K562 (cell line): ENCODE data around the gene FUT2. TPM values are rescaled to one million over a fixed set of nuclear protein-coding genes. Genes with fewer than 3 reads are reported as not detected.

Experiments
- EGR1 ChIP-seq: fragments of 450-650 bp; conservative IDR thresholded peaks from 2 replicates; pipeline ENCODE4 v1.6.1; 2017; ENCODE audit warnings: mild to moderate bottlenecking
- KLF10 ChIP-seq: fragments of 250-450 bp; sonication (Bioruptor Pico); IDR thresholded peaks from 2 replicates; pipeline ENCODE4 v1.6.1; 2021; ENCODE audit warnings: matching md5 sums
- MCM2 ChIP-seq: fragments of 450-650 bp; IDR thresholded peaks from 2 replicates; pipeline ENCODE4 v1.6.1; 2017; ENCODE audit warnings: low read depth, mild to moderate bottlenecking
- NFYB ChIP-seq: IDR thresholded peaks from 2 replicates; pipeline ENCODE4 v1.6.1; 2011; ENCODE audit warnings: mild to moderate bottlenecking, moderate library complexity; ENCODE audit not compliant: insufficient read length; ENCODE audit errors: extremely low read depth
- OTX1 ChIP-seq: fragments of 450-650 bp; formaldehyde crosslinking; IDR thresholded peaks from 2 replicates; pipeline ENCODE4 v1.4.0; 2022; ENCODE audit warnings: mild to moderate bottlenecking
- PHB ChIP-seq: fragments of 250-450 bp; sonication (Bioruptor Pico); IDR thresholded peaks from 2 replicates; pipeline ENCODE4 v1.5.0; 2021
- POLR2AphosphoS2 ChIP-seq: IDR thresholded peaks from 2 replicates; pipeline ENCODE4 v1.6.1; 2012; ENCODE audit warnings: low read length, improper control_type of control experiment
- POLR2H ChIP-seq: IDR thresholded peaks from 2 replicates; pipeline ENCODE4 v1.6.1; 2016; ENCODE audit warnings: missing genetic modification characterization, low read depth, mild to moderate bottlenecking, control low read depth, missing compliant biosample characterization, moderate library complexity
- SOX6 ChIP-seq: fragments of 450-650 bp; IDR thresholded peaks from 2 replicates; pipeline ENCODE4 v1.6.1; 2014; ENCODE audit warnings: mild to moderate bottlenecking
- TBL1XR1 ChIP-seq, 2 experiments: IDR thresholded peaks; 2 replicates each; pipeline ENCODE4 v1.6.1; 2012; ENCODE audit warnings: improper control_type of control experiment in 2 of 2, low read length in 2 of 2, mild to moderate bottlenecking in 1 of 2
- ZKSCAN1 ChIP-seq: fragments of 150-350 bp; IDR thresholded peaks from 2 replicates; pipeline ENCODE4 v1.6.1; 2016; ENCODE audit warnings: low read depth, low read length
- polyA plus RNA-seq, 8 experiments: library from polyadenylated mRNA; depleted of rRNA in 4 of 8; stranded (reverse) in 5 of 8; unstranded in 3 of 8; fragments of >200 nt; fragmentation: Nextera tagmentation in 2 of 8; fragmentation: Illumina TruSeq in 1 of 8; extraction: Ambion mirVana in 2 of 8; extraction: Trizol in 1 of 8; gene quantifications; 2 replicates each; pipeline versions ENCODE4 v1.2.1 to v1.2.3, GENCODE V29; 2011 to 2014; ENCODE audit warnings: inconsistent platforms in 1 of 8, missing spikeins in 1 of 8
- total RNA-seq, 7 experiments: library from RNA; depleted of rRNA in 6 of 7; stranded (reverse); fragments of >200 nt in 6 of 7; fragmentation: Illumina TruSeq in 2 of 7; extraction: Trizol in 2 of 7; gene quantifications; 2 replicates each; pipeline versions ENCODE4 v1.2.1 to v1.2.3, GENCODE V29; 2011 to 2021; ENCODE audit warnings: low replicate concordance in 1 of 7
- TF ChIP-seq, protein P1 (sequence below): sonication (generic); formaldehyde crosslinking; IDR thresholded peaks from 2 replicates; pipeline ENCODE4 v1.8.1; 2023; ENCODE audit warnings: mild to moderate bottlenecking, missing genetic modification reagents
- TF ChIP-seq, protein P2 (sequence below), 2 experiments: fragments of 450-650 bp in 1 of 2; sonication (generic) in 1 of 2; formaldehyde crosslinking; conservative IDR thresholded peaks; 2 replicates each; pipeline versions ENCODE4 v1.4.0 to v1.8.1; 2020 to 2022; ENCODE audit warnings: mild to moderate bottlenecking in 1 of 2, missing genetic modification reagents in 1 of 2
- TF ChIP-seq, protein P3 (sequence below): fragments of 450-650 bp; formaldehyde crosslinking; IDR thresholded peaks from 2 replicates; pipeline ENCODE4 v1.4.0; 2020; ENCODE audit warnings: mild to moderate bottlenecking, moderate library complexity
- TF ChIP-seq, protein P4 (sequence below): fragments of 250-450 bp; sonication (Bioruptor Pico); IDR thresholded peaks from 2 replicates; pipeline ENCODE4 v1.4.0; 2020; ENCODE audit warnings: mild to moderate bottlenecking, moderate library complexity
- TF ChIP-seq, protein P5 (sequence below): fragments of 250-450 bp; sonication (Bioruptor Pico); IDR thresholded peaks from 2 replicates; pipeline ENCODE4 v1.5.1; 2021; ENCODE audit warnings: mild to moderate bottlenecking
- TF ChIP-seq, protein P6 (sequence below): sonication (generic); formaldehyde crosslinking; IDR thresholded peaks from 2 replicates; pipeline ENCODE4 v1.8.0; 2022; ENCODE audit warnings: mild to moderate bottlenecking, missing genetic modification reagents
- TF ChIP-seq, protein P7 (sequence below): IDR thresholded peaks from 2 replicates; pipeline ENCODE4 v1.6.1; 2012; ENCODE audit warnings: low read depth, low read length, improper control_type of control experiment, borderline replicate concordance

The FUT2 gene
- total and polyA plus RNA-seq, 9 of the 15 experiments (the other 6 are each of a cell fraction or from before 2014, with no cell fraction given) = 0.03 to 0.04 TPM; not detected in 7

DNA sequence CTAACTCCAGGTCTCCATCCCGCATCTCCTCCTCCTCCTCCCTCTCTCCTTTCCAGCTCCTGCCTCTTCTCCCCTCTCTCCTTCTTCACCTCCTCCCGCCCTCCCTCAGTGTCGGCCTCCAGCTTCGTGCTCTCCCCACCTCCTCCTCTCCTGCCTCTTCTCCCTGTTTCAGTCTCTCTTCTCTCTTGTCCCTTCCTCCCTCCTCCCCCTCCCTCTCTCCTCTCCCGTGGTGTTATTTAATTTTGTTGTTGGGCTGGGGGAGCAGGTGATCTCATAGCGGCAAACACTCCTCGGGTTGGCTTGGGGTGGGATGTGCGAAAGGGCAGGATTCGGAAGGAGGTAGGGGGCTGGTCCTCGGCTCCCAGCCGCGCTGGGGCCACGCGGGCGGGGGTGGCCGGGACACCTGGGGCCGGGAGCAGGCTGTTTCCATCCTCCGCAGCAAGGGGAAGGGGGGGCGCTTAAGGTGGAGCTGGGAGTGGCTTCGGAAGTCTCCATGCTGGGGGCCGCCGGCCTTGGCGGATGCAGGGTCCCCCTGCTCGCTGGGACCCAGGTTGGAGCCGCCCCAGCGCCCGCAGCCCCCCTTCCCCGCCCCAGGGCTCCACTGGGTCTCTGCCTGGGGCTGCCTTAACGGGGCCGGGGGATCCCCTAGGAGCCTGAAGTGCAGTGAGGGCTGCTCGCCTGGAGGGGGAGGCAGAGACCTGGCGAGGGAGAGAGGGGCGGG lies 49.6 kb upstream of the FUT2 start, which contains the start of gene CA11 (continued):
- TF ChIP-seq, protein P1, sequence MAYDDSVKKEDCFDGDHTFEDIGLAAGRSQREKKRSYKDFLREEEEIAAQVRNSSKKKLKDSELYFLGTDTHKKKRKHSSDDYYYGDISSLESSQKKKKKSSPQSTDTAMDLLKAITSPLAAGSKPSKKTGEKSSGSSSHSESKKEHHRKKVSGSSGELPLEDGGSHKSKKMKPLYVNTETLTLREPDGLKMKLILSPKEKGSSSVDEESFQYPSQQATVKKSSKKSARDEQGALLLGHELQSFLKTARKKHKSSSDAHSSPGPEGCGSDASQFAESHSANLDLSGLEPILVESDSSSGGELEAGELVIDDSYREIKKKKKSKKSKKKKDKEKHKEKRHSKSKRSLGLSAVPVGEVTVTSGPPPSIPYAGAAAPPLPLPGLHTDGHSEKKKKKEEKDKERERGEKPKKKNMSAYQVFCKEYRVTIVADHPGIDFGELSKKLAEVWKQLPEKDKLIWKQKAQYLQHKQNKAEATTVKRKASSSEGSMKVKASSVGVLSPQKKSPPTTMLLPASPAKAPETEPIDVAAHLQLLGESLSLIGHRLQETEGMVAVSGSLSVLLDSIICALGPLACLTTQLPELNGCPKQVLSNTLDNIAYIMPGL = peak; percentile 52; the same call in 1 of the 2 replicates
- no peak for TF ChIP-seq ZKSCAN1
- no peak for TF ChIP-seq PHB (CRISPR knock-in tag)
- TF ChIP-seq, protein P2, sequence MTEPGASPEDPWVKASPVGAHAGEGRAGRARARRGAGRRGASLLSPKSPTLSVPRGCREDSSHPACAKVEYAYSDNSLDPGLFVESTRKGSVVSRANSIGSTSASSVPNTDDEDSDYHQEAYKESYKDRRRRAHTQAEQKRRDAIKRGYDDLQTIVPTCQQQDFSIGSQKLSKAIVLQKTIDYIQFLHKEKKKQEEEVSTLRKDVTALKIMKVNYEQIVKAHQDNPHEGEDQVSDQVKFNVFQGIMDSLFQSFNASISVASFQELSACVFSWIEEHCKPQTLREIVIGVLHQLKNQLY (CRISPR knock-in tag; conservative IDR thresholded peaks at IDR 0.05) = no peak
- TF ChIP-seq, protein P3, sequence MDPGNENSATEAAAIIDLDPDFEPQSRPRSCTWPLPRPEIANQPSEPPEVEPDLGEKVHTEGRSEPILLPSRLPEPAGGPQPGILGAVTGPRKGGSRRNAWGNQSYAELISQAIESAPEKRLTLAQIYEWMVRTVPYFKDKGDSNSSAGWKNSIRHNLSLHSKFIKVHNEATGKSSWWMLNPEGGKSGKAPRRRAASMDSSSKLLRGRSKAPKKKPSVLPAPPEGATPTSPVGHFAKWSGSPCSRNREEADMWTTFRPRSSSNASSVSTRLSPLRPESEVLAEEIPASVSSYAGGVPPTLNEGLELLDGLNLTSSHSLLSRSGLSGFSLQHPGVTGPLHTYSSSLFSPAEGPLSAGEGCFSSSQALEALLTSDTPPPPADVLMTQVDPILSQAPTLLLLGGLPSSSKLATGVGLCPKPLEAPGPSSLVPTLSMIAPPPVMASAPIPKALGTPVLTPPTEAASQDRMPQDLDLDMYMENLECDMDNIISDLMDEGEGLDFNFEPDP (CRISPR knock-in tag) = no peak
- TF ChIP-seq MCM2 = no peak
- TF ChIP-seq, protein P4, sequence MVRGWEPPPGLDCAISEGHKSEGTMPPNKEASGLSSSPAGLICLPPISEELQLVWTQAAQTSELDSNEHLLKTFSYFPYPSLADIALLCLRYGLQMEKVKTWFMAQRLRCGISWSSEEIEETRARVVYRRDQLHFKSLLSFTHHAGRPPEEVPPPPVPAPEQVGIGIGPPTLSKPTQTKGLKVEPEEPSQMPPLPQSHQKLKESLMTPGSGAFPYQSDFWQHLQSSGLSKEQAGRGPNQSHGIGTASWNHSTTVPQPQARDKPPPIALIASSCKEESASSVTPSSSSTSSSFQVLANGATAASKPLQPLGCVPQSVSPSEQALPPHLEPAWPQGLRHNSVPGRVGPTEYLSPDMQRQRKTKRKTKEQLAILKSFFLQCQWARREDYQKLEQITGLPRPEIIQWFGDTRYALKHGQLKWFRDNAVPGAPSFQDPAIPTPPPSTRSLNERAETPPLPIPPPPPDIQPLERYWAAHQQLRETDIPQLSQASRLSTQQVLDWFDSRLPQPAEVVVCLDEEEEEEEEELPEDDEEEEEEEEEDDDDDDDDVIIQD (CRISPR knock-in tag) = no peak
- TF ChIP-seq, protein P5, sequence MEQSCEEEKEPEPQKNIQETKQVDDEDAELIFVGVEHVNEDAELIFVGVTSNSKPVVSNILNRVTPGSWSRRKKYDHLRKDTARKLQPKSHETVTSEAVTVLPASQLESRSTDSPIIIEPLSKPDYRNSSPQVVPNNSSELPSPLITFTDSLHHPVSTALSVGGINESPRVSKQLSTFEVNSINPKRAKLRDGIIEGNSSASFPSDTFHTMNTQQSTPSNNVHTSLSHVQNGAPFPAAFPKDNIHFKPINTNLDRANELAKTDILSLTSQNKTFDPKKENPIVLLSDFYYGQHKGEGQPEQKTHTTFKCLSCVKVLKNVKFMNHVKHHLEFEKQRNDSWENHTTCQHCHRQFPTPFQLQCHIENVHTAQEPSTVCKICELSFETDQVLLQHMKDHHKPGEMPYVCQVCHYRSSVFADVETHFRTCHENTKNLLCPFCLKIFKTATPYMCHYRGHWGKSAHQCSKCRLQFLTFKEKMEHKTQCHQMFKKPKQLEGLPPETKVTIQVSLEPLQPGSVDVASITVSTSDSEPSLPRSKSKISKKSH (CRISPR knock-in tag) = no peak
- TF ChIP-seq SOX6 = no peak
- peak; percentile 55; the same call in 1 of the 2 replicates for TF ChIP-seq OTX1 (CRISPR knock-in tag)
- TF ChIP-seq POLR2AphosphoS2 = no peak
- no peak for TF ChIP-seq POLR2H (tag)
- TF ChIP-seq TBL1XR1 (IDR thresholded peaks at IDR 0.05; ENCODE audit: low read length in 2 of 2) = no peak
- TF ChIP-seq NFYB = no peak
- peak; percentile 60 for TF ChIP-seq EGR1
- TF ChIP-seq, protein P6, sequence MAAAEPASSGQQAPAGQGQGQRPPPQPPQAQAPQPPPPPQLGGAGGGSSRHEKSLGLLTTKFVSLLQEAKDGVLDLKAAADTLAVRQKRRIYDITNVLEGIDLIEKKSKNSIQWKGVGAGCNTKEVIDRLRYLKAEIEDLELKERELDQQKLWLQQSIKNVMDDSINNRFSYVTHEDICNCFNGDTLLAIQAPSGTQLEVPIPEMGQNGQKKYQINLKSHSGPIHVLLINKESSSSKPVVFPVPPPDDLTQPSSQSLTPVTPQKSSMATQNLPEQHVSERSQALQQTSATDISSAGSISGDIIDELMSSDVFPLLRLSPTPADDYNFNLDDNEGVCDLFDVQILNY (CRISPR knock-in tag) = no peak
- TF ChIP-seq, protein P7, sequence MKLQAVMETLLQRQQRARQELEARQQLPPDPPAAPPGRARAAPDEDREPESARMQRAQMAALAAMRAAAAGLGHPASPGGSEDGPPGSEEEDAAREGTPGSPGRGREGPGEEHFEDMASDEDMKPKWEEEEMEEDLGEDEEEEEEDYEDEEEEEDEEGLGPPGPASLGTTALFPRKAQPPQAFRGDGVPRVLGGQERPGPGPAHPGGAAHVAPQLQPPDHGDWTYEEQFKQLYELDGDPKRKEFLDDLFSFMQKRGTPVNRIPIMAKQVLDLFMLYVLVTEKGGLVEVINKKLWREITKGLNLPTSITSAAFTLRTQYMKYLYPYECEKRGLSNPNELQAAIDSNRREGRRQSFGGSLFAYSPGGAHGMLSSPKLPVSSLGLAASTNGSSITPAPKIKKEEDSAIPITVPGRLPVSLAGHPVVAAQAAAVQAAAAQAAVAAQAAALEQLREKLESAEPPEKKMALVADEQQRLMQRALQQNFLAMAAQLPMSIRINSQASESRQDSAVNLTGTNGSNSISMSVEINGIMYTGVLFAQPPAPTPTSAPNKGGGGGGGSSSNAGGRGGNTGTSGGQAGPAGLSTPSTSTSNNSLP = no peak
- no peak for TF ChIP-seq KLF10
